ENCODE measurements around the gene NTSR1.

GRCh38 chr20:62780696-62781095, 72.1 kb downstream of the NTSR1 start:
- TF ChIP-seq POLR2A (IDR thresholded peaks at IDR 0.05; ENCODE audit: low read depth, low read length) (no peak), PAX5 (IDR thresholded peaks at IDR 0.05; ENCODE audit: insufficient read depth, low read length, severe bottlenecking) (no peak), POLR2AphosphoS5 (IDR thresholded peaks at IDR 0.05; ENCODE audit: low read depth, low read length) (no peak), TAF1 (IDR thresholded peaks at IDR 0.05; ENCODE audit: low read depth, low read length) (no peak), POU2F2 (IDR thresholded peaks at IDR 0.05; ENCODE audit: low read depth, low read length) (no peak)

All from GM12891 (cell line).